OCI-LY7 (cell line): Measurements from ENCODE around the gene PLK2.

Experiments used
- EZH2phosphoT487 ChIP-seq: fragments of 200-600 bp; sonication (generic); IDR thresholded peaks from 2 replicates; pipeline ENCODE4 v1.6.1; 2018; ENCODE audit warnings: low read depth, borderline replicate concordance, mild to moderate bottlenecking, mixed run types, antibody characterized with exemption, low read length, moderate library complexity, mixed read lengths
- TF ChIP-seq, protein P1 (sequence below): fragments of 200-600 bp; sonication (generic); conservative IDR thresholded peaks from 2 replicates; pipeline ENCODE4 v1.5.1; 2014; ENCODE audit warnings: mild to moderate bottlenecking, antibody characterized with exemption, low read length, moderate library complexity, mixed read lengths

- TF ChIP-seq, protein P1, sequence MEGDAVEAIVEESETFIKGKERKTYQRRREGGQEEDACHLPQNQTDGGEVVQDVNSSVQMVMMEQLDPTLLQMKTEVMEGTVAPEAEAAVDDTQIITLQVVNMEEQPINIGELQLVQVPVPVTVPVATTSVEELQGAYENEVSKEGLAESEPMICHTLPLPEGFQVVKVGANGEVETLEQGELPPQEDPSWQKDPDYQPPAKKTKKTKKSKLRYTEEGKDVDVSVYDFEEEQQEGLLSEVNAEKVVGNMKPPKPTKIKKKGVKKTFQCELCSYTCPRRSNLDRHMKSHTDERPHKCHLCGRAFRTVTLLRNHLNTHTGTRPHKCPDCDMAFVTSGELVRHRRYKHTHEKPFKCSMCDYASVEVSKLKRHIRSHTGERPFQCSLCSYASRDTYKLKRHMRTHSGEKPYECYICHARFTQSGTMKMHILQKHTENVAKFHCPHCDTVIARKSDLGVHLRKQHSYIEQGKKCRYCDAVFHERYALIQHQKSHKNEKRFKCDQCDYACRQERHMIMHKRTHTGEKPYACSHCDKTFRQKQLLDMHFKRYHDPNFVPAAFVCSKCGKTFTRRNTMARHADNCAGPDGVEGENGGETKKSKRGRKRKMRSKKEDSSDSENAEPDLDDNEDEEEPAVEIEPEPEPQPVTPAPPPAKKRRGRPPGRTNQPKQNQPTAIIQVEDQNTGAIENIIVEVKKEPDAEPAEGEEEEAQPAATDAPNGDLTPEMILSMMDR, result no peak
- no peak for TF ChIP-seq EZH2phosphoT487
Measured at GRCh38 chr5:58454025-58454424, 5.9 kb downstream of the PLK2 start.
